ENCODE data around the gene GET4. TPM values are rescaled to one million over a fixed set of nuclear protein-coding genes. Genes with fewer than 3 reads are reported as not detected.
"Not testable (repeated sequence)": the region's sequence is repeated elsewhere in the genome, so short reads cannot be mapped to it uniquely, and the experiment has no call there.

Gene GET4
- total RNA-seq, 1 donor from 2014 or later: 43.4 TPM

DNA sequence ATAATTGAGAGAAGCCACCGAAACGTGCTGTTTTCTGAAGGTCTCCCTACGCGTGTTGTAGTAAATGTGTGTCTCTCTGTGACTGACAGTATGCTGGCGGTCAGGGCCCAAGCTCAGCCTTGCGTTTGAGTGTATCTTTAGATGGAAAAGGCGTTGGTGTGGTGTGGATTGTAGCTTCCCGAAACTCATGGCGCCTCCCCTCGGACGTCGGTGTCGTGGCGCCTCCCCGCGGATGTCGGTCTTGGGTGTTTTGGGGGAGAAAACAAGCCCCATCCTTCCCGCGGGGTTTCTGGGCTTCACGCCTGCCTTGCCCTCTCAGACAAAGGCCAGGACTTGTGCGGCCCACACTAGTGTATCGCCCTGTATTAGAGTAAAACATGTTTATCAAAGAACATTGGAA lies 31.3 kb upstream of the GET4 start:
- DNase-seq (ENCODE audit: low spot score): no peak

GRCh38 chr7:845731-846130 lies 30.6 kb upstream of the GET4 start:
- no peak for DNase-seq (ENCODE audit: low spot score)

GRCh38 chr7:846958-847650 lies 29.2 kb upstream of the GET4 start:
- DNase-seq (ENCODE audit: low spot score): not testable (repeated sequence)

- not testable (repeated sequence) for DNase-seq (ENCODE audit: low spot score)
Observed at GRCh38 chr7:847728-848127, 28.6 kb upstream of the GET4 start.

DNA sequence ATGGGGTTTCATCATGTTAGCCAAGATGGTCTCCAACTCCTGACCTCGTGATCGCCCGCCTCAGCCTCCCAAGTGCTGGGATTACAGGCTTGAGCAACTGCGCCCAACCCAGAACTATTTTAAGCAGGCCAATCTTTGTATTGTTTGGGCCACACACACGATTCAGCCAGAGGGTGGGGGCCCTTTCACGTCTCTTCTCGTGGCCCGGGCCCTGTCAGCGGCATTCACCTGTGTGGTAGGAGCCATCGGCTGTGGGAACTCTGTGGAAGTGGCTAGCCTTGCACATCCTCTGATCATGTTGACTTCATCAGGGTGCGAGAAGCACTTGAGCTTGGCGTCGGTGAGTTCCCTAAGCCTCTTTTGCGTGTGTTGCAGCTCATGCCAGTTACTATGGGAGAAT lies 27.2 kb upstream of the GET4 start:
- DNase-seq (ENCODE audit: low spot score): no peak

GRCh38 chr7:849781-850180 lies 26.6 kb upstream of the GET4 start:
- no peak for DNase-seq (ENCODE audit: low spot score)

- no peak for DNase-seq (ENCODE audit: low spot score)
Observed at GRCh38 chr7:851204-851603, 25.1 kb upstream of the GET4 start.

DNA sequence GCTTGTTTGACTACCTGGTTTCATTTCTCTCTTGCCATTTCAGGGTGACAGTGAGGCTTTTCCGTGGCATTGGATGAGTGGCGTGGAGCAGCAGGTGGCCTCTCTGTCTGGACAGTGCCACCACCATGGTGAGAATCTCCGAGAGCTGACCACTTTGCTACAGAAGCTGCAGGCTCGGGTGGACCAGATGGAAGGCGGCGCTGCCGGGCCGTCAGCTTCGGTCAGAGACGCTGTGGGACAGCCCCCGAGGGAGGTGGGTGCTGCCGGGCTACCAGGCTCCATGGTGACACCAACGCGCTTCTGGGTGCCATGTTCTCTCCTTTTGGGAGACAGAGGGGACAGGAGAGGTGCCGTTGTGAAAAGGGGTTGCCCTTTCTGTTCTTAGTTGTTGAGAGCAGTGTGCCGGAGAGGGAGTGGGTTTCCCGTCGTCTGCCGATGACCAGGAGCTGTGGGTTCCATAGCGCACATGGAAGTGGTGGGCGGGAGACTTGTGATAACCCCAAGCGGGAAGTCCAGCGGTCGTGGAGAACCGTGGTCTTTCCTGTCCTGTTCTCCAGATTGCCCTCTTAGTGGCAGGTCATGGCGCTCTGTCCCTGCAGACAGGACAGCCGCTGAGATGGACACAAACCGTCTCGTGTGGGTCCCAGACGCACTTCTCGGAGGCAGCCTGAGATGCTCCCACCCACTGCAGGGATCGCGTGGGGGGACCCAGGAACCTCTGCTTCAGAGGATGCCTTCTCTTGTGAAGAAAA lies 22.8 kb upstream of the GET4 start:
- DNase-seq (ENCODE audit: low spot score): no peak

DNA sequence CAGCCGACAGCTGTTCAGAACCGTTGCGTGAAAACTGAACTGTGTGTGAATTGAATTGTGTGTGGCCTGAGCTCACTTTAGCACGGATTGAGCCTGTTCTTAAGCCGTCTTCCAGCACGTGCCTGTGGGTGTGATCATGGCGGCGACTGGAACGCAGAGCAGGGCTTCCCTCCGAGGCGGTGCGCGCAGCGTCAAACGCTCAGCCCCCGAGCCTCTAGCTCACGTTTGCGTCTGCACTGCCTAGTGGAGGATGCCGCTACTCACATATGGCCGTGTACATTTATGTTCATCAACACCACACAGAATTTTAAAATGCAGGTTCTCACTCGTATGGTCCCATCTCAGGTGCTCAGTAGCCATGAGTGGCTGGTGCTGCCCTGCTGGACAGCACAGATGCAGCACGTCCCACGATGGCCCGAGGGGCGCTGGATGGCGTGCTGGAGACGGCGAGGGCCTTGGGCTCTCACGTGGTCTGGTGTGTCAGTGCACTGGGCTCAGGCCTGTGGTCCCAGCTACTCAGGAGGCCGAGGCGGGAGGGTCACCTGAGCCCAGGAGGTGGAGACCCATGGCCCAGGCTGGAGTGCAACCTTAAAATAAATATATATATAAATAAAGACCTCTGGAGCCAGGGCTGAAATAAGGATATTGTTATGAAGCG lies 22.1 kb upstream of the GET4 start:
- DNase-seq (ENCODE audit: low spot score): no peak

GRCh38 chr7:855686-856369 lies 20.5 kb upstream of the GET4 start:
- no peak for DNase-seq (ENCODE audit: low spot score)

- no peak for DNase-seq (ENCODE audit: low spot score)
Observed at GRCh38 chr7:856444-857095, 19.8 kb upstream of the GET4 start.

GRCh38 chr7:857661-858060 lies 18.7 kb upstream of the GET4 start:
- DNase-seq (ENCODE audit: low spot score): no peak

GRCh38 chr7:859359-860030 lies 16.9 kb upstream of the GET4 start:
- no peak for DNase-seq (ENCODE audit: low spot score)

GRCh38 chr7:860149-860548 lies 16.2 kb upstream of the GET4 start:
- no peak for DNase-seq (ENCODE audit: low spot score)

GRCh38 chr7:861222-861621 lies 15.1 kb upstream of the GET4 start:
- DNase-seq (ENCODE audit: low spot score): no peak

- no peak for DNase-seq (ENCODE audit: low spot score)
Observed at GRCh38 chr7:862157-862556, 14.2 kb upstream of the GET4 start.

DNA sequence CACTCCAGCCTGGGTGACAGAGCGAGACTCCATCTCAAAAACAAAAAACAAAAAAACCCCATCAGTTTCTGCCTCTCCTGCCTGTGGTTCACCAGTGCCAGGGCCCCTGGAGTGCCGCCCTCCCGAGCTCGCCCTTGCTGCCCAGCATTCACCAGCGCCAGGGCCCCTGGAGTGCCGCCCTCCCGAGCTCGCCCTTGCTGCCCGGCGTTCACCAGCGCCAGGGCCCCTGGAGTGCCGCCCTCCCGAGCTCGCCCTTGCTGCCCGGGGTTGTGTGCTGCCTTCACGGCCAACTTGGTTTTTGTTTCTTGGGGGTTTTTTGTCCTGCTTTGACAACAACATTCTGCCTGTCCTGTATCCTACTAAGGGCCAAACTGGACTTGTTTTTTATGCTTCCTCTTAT lies 13.2 kb upstream of the GET4 start:
- no peak for DNase-seq (ENCODE audit: low spot score)

- DNase-seq (ENCODE audit: low spot score): no peak
Observed at GRCh38 chr7:865921-866320, 10.4 kb upstream of the GET4 start.

- DNase-seq (ENCODE audit: low spot score): peak; percentile 67
Observed at GRCh38 chr7:867001-867405, 9.4 kb upstream of the GET4 start.

DNA sequence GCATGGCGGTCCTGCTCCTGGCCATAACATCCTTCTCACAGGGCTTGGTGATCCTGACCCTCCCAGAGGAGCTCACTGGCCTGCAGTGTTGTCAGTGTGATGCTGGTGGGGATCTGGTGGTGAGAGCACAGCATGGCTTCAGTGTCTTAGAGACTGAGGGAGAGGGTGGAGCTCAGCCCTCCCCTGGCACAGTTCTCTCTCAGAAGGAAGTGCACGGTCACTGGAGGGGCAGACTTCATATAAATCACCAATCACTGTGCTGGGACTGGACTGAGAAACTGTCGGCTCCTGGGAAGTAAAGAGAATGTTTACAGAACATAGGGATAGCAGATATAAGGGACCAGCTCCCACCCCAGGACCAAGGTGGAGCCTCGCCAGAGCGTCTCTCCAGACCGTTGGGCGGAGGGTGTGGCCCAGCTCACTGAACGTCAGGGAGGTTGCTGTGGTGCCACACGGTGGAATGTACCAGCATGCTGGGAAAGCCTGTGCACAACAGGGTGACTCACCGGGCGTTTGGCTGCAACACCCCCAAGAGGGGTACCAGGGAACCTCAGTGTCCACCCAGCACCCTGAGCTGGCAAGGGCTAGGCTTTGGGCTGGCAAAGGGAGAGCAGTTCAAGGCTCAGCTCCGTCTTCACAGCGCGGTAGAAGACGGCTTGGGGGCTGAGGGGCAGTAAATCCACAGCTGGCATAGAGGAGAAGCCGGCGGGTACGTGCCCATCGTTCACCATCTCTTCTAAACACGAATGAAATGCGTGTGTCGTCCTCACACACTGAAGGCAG lies 8.8 kb upstream of the GET4 start:
- peak; percentile 63 for DNase-seq (ENCODE audit: low spot score)

DNA sequence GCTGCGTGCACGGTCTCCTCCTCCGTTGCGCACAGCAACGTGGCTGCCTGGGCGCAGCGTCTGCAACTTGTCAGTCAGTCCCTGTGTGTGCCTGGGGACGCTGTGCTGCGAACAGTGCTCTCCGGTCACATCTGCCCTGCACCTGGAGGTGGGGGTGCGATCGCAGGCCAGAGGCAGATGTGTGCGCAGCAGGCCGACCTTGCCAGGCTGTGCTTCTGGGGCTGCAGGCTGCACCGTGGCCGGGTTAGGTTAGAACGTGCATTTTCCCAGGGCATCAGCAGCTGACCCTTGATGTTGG lies 8.2 kb upstream of the GET4 start:
- DNase-seq (ENCODE audit: low spot score): no peak
